Measurements from ENCODE around the gene CCDC144A.
"Not testable (repeated sequence)": the region's sequence is repeated elsewhere in the genome, so short reads cannot be mapped to it uniquely, and the experiment has no call there.

- not testable (repeated sequence) for TF ChIP-seq POLR2A (IDR thresholded peaks at IDR 0.05; ENCODE audit: low read length); GATA1 (IDR thresholded peaks at IDR 0.05; ENCODE audit: low read depth, low read length)
Observed at GRCh38 chr17:16790313-16790871, 100.4 kb downstream of the CCDC144A start.
